SK-N-MC (cell line): ENCODE data around the gene EPX.

Experiments used
- EZH2 ChIP-seq: fragments of 200-600 bp; sonication (generic); IDR thresholded peaks from one replicate; pipeline ENCODE4 v1.6.1; 2017; ENCODE audit warnings: antibody characterized with exemption
- POLR2AphosphoS5 ChIP-seq: IDR thresholded peaks from 2 replicates; pipeline ENCODE4 v1.6.1; 2012; ENCODE audit warnings: mild to moderate bottlenecking, low read depth, low read length, borderline replicate concordance

DNA sequence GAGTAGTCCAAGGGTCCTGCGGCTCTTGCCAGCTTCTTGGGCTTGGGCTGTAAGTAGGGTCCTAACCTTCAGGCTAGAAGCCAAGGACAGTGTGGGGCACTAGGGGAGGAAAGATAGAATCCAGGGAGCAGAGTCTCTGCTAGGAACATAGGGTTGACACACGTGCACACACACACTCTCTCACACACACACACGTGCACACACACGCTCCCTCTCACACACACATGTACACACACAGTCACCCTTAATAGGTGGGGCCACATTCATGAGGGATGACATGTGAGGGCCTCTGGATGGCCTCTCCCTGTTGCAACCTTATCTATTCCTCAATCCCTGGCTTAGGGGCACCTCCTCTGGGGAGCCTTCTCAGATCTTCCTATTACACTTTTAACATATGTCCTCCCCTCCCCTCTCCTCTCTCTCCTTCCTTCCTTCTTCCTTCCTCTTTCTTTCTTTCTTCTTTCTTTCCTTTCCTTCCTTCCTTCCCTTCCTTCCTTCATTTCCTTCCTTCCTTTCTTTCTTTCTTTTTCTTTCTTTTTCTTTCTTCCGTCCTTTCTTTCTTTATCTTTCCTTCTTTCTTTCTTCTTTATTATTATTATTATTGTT, 3.1 kb downstream of the EPX start:
- TF ChIP-seq EZH2 (no peak), POLR2AphosphoS5 (no peak)
